Right lobe of liver (tissue), 4 donors: Measurements from ENCODE around the gene PHEX.

Experiments
- POLR2A ChIP-seq: fragments of 450-650 bp; IDR thresholded peaks from one replicate; pipeline ENCODE4 v1.6.1; 2017; ENCODE audit warnings: antibody characterized with exemption, mild to moderate bottlenecking
- TF ChIP-seq, protein P1 (sequence below), 4 donors: fragments of 200-600 bp in 3 of 4; fragments of 450-650 bp in 1 of 4; IDR thresholded peaks; one replicate each; pipeline versions ENCODE4 v1.5.1 to v1.8.0; 2016 to 2022; ENCODE audit warnings: antibody characterized with exemption in 4 of 4, mild to moderate bottlenecking in 2 of 4
- donor health status: DM: no; HTN: no; CAD: no.
- donor health status: DM: no; HTN: no; CAD: no.
- donor health status: DM: no; HTN: yes; CAD: no.

DNA sequence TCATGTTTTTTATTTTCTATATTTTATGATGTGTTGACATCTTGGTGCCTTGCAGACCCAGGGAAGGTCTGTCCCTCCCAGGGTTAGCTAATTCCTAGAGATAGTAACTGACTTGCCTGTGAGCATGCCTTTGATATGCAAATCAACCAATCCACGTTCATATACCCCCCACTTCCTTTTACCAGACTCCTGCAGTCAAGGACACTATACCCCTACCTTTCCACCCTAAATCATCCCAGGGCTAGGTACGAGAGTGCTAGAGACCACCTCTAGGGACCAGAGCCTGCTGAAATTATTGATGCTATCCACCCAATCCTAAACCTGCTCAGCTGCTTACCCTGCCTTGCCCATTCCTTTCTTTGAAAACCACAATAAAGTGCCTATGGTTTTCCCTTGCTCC is 7.5 kb upstream of the PHEX start:
- TF ChIP-seq, protein P1, sequence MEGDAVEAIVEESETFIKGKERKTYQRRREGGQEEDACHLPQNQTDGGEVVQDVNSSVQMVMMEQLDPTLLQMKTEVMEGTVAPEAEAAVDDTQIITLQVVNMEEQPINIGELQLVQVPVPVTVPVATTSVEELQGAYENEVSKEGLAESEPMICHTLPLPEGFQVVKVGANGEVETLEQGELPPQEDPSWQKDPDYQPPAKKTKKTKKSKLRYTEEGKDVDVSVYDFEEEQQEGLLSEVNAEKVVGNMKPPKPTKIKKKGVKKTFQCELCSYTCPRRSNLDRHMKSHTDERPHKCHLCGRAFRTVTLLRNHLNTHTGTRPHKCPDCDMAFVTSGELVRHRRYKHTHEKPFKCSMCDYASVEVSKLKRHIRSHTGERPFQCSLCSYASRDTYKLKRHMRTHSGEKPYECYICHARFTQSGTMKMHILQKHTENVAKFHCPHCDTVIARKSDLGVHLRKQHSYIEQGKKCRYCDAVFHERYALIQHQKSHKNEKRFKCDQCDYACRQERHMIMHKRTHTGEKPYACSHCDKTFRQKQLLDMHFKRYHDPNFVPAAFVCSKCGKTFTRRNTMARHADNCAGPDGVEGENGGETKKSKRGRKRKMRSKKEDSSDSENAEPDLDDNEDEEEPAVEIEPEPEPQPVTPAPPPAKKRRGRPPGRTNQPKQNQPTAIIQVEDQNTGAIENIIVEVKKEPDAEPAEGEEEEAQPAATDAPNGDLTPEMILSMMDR (IDR thresholded peaks at IDR 0.05), result no peak
- TF ChIP-seq POLR2A, result no peak
